HG03378 (cell line): ENCODE measurements around the gene MTMR3.
"Not testable (repeated sequence)": the region's sequence is repeated elsewhere in the genome, so short reads cannot be mapped to it uniquely, and the experiment has no call there.

ENCODE experiments used
- ATAC-seq: cut with Tn5 transposase; IDR thresholded peaks from one replicate; pipeline ENCODE4 v1.9.1; 2021; ENCODE audit warnings: mild to moderate bottlenecking, moderate library complexity; ENCODE audit not compliant: unreplicated experiment

The MTMR3 gene

DNA sequence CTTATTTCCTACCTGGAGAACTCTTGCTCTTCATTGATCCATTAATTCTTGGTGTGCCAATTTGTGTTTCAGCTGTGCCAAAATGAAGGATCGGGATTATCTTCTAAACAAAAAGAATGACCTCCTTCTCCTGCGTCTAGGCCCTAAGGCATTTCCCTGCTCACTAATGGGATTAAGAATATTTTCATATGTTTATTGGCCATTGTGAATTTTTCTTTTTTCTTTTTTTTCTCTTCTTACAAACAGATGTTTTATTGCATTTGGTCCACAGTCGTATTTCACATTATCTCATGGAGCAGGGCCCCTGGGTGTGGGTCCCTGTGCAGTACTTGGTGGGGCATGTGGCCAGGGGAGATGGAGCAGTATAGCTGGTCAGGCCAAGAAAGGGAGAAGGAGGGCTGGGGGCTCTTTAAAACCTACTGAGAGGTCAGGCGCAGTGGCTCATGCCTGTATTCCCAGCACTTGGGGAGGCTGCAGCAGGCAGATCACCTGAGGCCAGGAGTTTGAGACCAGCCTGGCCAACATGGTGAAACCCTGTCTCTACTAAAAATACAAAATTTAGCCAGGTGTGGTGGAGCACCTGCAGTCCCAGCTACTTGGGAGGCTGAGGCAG, 162.0 kb downstream of the MTMR3 start:
- no peak for ATAC-seq

DNA sequence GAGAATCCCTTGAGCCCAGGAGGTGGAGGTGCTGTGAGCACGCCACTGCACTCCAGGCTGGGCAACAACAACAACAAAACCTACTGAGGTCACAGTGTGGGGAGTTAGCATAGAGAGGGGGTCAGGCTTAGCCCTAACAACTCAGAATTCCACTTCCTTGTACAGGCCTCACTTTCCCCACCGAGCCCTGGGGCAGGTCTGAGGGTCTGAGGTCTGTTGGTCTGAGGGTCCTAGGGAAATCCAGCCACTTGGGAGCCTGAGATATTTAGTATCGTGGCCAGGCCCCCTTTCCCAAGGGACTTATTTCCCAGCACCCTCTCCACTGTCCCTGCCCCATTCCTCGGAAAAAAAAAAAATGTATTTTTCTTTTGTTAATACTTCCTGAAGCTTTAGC, 162.5 kb downstream of the MTMR3 start:
- no peak for ATAC-seq

DNA sequence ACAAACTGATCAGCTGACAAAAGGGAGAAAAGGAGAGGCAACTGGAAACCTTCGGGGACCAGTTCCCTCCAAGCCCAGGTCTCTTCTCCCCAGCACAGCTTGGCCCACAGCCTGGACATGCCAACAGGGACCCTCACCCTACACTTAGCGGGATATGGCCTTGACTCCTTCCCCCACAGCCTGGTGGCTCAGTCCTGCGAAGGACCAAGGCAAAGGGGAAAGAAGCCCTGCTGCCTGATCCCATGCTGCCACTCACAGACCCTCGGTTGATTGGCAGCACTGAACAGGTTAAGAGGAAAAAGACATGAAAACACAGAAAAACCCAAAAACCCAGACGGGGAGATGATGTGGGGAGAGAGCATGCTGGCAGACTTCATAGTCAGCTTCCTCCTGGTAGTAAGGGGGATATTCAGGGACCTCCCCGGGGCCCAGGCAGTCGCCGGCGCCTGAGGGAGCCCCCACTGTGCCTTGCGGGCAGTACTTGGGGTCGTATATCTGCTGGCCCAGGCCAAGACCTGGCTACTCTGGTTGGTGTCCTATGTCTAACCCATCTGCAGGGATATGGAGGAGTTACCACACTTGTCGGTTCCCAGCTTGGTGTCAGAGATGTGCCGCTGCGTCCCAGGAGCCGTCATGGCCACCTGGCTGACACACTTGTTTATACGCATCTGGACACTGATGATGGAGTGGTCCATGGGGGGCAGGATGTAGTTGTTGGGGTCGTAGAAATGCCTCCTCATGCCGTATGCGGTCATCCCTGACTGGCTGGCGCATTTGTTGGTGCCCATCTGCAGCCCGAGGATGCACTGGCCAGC, 163.1 kb downstream of the MTMR3 start:
- no peak for ATAC-seq

DNA sequence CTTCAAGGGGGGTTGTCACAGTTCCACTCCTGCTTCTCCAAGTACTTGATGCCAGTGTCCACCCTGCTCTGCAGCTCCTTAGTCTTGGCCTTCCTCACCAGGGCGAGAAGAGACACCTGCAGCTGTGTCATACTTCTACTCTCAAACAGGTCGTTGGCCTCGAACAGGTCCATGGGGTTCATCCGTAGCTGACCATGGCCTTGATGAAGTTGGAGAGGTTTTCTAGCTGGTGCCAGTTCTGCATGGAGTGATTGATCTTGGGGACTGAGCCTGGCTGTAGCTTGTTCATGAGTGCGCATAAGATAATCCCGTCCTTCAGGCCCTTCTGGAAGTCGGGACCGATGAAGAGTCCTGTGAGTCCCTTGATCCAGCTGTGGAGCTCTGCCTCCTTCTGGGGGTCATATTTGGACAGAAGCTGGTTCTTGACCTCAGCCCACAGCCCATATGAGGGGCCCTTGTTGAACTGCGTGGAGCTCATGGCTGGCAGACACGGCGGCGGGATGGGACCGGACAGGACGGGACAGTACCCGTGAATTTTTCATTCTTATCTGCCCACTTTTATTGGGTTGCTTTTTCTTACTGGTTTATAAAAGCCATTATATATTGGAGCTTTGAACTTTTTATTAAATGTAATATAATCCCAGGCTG, 163.9 kb downstream of the MTMR3 start:
- ATAC-seq = no peak

GRCh38 chr22:30047364-30047738, 164.4 kb downstream of the MTMR3 start:
- no peak for ATAC-seq

DNA sequence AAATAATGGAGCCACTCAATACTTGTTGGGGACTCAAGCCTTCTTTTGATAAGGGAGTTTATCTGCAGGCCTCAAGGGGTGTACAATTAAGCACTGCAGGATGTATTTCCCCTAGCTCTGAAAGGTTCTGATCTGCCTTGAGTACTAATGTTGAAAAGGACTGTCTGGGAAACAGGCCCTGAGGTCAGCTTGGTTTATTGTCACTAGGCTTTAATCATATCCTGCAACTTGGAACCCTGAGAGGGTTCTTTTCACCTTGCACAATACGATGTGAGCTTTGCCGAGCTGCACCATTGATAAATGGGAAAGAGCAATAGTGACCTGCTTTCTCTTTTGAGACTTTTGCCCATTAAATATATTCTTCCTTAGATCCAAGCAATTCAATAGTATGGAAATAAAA, 165.7 kb downstream of the MTMR3 start:
- ATAC-seq = no peak

- ATAC-seq = no peak
These were observed 171.2 kb downstream of the MTMR3 start for GRCh38 chr22:30054067-30054763.

DNA sequence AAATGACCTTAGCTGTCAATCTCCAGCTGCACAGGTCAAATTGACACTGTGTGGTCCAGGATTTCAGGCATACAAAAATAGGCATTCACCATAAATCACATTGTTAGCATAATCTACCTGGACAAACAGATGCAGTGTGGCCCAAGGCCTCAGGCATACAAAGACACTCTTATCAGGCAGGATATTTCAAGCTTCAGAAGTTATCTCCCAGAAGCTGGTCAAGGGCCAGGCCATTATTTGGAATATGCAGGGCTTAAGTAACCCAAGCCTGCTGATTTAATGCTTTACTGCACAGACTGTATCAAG, 171.7 kb downstream of the MTMR3 start:
- no peak for ATAC-seq

- no peak for ATAC-seq
These were observed 173.0 kb downstream of the MTMR3 start for GRCh38 chr22:30056015-30056414.

- no peak for ATAC-seq
These were observed 174.4 kb downstream of the MTMR3 start for GRCh38 chr22:30057375-30057774.

GRCh38 chr22:30059346-30060020, 176.5 kb downstream of the MTMR3 start:
- ATAC-seq = not testable (repeated sequence)

- ATAC-seq = not testable (repeated sequence)
These were observed 178.1 kb downstream of the MTMR3 start for GRCh38 chr22:30061094-30061493.

- ATAC-seq = no peak
These were observed 179.3 kb downstream of the MTMR3 start for GRCh38 chr22:30062259-30062658.

- no peak for ATAC-seq
These were observed 180.0 kb downstream of the MTMR3 start for GRCh38 chr22:30062950-30063349.

DNA sequence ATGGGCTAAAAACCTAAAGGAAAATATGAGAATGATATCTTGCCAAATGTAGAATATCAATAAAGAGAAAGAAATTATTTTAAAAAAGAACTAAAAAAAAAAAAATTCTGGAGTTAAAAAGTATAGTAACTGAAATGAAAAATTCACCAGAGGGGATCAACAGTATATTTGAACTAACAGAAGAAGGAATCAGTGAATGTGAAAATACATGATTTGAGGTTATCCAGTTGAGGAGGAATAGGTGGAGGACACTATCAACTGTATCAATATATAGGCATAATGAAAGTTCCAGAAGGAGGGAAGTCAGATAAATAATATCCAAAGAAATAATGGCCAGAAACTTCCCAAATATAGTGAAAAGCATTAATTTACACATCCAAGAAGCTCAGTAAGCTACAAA, 181.2 kb downstream of the MTMR3 start:
- no peak for ATAC-seq

DNA sequence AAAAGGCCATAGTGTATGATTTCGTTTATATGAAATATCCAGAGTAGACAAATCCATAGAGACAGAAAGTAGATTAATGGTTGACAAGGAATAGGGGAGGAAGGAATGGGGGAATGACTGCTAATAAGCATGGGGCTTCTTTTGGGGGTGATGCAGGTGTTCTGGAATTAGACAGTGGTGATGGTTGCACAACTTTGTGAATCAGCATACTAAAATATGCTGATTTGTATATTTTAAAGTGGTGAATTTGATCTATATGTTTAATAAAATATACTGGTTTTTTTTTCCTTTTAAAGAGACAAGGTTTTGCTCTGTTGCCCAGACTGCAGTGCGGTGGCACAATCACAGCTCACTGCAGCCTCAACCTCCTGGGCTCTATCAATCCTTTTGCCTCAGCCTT, 190.8 kb downstream of the MTMR3 start:
- no peak for ATAC-seq

GRCh38 chr22:30074147-30074546, 191.2 kb downstream of the MTMR3 start:
- ATAC-seq = no peak

GRCh38 chr22:30074994-30075393, 192.0 kb downstream of the MTMR3 start:
- ATAC-seq = no peak

DNA sequence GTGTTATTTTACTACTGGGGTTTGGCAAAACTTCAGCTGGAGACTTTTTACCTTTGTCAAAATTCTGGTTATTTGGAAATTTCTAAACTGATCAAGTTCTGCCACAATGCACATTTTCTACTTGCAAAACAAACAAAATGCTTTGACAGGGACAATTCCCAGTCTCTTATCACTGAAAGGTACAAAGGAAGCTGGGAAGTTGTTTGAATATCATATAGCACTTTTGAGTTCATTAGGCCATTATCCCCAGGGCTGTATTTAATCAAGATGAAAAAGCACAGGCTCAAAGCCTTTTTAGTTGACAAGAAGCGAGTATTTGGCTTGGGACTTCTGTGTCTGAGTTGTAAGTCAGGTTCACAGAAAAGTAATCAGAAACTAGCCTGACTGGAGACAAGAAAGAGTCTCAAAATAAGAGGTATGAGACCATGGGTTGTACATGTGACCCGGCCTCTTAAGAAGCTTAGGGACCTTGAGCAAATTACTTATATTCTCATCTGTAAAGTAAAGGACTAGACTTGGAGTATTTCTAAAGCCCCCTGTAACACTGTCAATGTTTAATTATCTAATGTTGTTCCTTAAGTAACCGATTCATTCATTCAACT, 194.4 kb downstream of the MTMR3 start:
- no peak for ATAC-seq
